Effector memory CD8-positive, alpha-beta T cell (primary cell): Measurements from ENCODE around the gene MYO1C.
A peak's percentile ranks its signal among the peaks of the same experiment; 100 is the strongest.

Experiments used
- ATAC-seq: fragments of 150-1000 bp; cut with Tn5 transposase; replicated peaks from 2 replicates; pipeline ENCODE4 v1.10.0; 2021; ENCODE audit warnings: mild to moderate bottlenecking, moderate library complexity
- DNase-seq, 3 experiments: peaks; one replicate each; pipeline ENCODE4 v3.0.0; 2021
- H3K27ac Mint-ChIP-seq, 2 donors: one replicate each; pipeline ENCODE4 v1.8.0; 2022; ENCODE audit warnings: mild to moderate bottlenecking in 2 of 2, mixed read lengths in 2 of 2, moderate library complexity in 2 of 2
- H3K27me3 Mint-ChIP-seq, 2 donors: one replicate each; pipeline ENCODE4 v1.8.0; 2022; ENCODE audit warnings: mixed read lengths in 2 of 2
- H3K36me3 Mint-ChIP-seq: one replicate; pipeline ENCODE4 v1.8.0; 2022; ENCODE audit warnings: mild to moderate bottlenecking, moderate library complexity, mixed read lengths; ENCODE audit not compliant: insufficient read depth
- H3K4me1 Mint-ChIP-seq, 2 donors: one replicate each; pipeline ENCODE4 v1.8.0; 2022; ENCODE audit warnings: low read depth in 2 of 2, mixed read lengths in 2 of 2
- H3K4me3 Mint-ChIP-seq, 2 donors: one replicate each; pipeline ENCODE4 v1.8.0; 2022; ENCODE audit warnings: mild to moderate bottlenecking in 2 of 2, mixed read lengths in 2 of 2, moderate library complexity in 2 of 2
- H3K9me3 Mint-ChIP-seq, 2 donors: one replicate each; pipeline ENCODE4 v1.8.0; 2022; ENCODE audit warnings: mixed read lengths in 2 of 2

Gene MYO1C

GRCh38 chr17:1471911-1472821, 20.3 kb downstream of the MYO1C start:
- peak overlapping the region in 1 of 2 donors; percentile 47 for H3K27ac Mint-ChIP-seq

GRCh38 chr17:1471490-1471889, 21.0 kb downstream of the MYO1C start:
- no peak for DNase-seq
- H3K36me3 Mint-ChIP-seq = peaks cover 9% of the 10 kb centered on the region
- no peaks in the 10 kb centered on the region for H3K27me3 Mint-ChIP-seq
- H3K27ac Mint-ChIP-seq = no peak overlapping the region
- H3K4me1 Mint-ChIP-seq = peaks cover 4 to 5% of the 10 kb centered on the region in 2 donors
- no peak overlapping the region for H3K4me3 Mint-ChIP-seq
- no peak for ATAC-seq
- H3K9me3 Mint-ChIP-seq = no peaks in the 10 kb centered on the region

More at GRCh38 chr17:1471911-1472821, 20.3 kb downstream of the MYO1C start:
- peaks cover 4 to 5% of the 10 kb centered on the region in 2 donors for H3K4me1 Mint-ChIP-seq
- ATAC-seq (no peak), DNase-seq (no peak)
- peaks cover 6% of the 10 kb centered on the region for H3K36me3 Mint-ChIP-seq
- H3K9me3 Mint-ChIP-seq = no peaks in the 10 kb centered on the region
- H3K27me3 Mint-ChIP-seq = no peaks in the 10 kb centered on the region
- H3K4me3 Mint-ChIP-seq = no peak overlapping the region

- Mint-ChIP-seq H3K4me3 (no peak overlapping the region), H3K27me3 (no peaks in the 10 kb centered on the region)
These were observed 21.6 kb downstream of the MYO1C start for GRCh38 chr17:1470755-1471462.

GRCh38 chr17:1470071-1470754, 22.3 kb downstream of the MYO1C start:
- Mint-ChIP-seq H3K27ac (no peak overlapping the region), H3K4me3 (no peak overlapping the region), H3K9me3 (no peaks in the 10 kb centered on the region), H3K27me3 (no peaks in the 10 kb centered on the region), H3K4me1 (peaks cover 4 to 5% of the 10 kb centered on the region in 2 donors), H3K36me3 (peaks cover 7% of the 10 kb centered on the region)
- DNase-seq (no peak), ATAC-seq (no peak)

More at GRCh38 chr17:1470755-1471462, 21.6 kb downstream of the MYO1C start:
- Mint-ChIP-seq H3K27ac (no peak overlapping the region), H3K9me3 (no peaks in the 10 kb centered on the region), H3K4me1 (peaks cover 4 to 5% of the 10 kb centered on the region in 2 donors), H3K36me3 (peaks cover 10% of the 10 kb centered on the region)
- ATAC-seq (no peak), DNase-seq (no peak)

GRCh38 chr17:1469231-1469852, 23.1 kb downstream of the MYO1C start:
- ATAC-seq = no peak
- no peaks in the 10 kb centered on the region for H3K9me3 Mint-ChIP-seq
- no peak for DNase-seq
- peaks cover 4 to 5% of the 10 kb centered on the region in 2 donors for H3K4me1 Mint-ChIP-seq
- no peaks in the 10 kb centered on the region for H3K27me3 Mint-ChIP-seq
- H3K27ac Mint-ChIP-seq = no peak overlapping the region
- H3K4me3 Mint-ChIP-seq = no peak overlapping the region
- H3K36me3 Mint-ChIP-seq = peaks cover 7% of the 10 kb centered on the region

GRCh38 chr17:1467898-1468492, 24.5 kb downstream of the MYO1C start:
- Mint-ChIP-seq H3K36me3 (peaks cover 11% of the 10 kb centered on the region), H3K9me3 (no peaks in the 10 kb centered on the region), H3K27ac (no peak overlapping the region), H3K4me1 (peaks cover 8% of the 10 kb centered on the region in 2 donors), H3K27me3 (no peaks in the 10 kb centered on the region), H3K4me3 (no peak overlapping the region)
- ATAC-seq (no peak), DNase-seq (no peak)

- no peak for DNase-seq
- H3K9me3 Mint-ChIP-seq = no peaks in the 10 kb centered on the region
- no peak overlapping the region for H3K27ac Mint-ChIP-seq
- H3K4me3 Mint-ChIP-seq = no peak overlapping the region
- peaks cover 16% of the 10 kb centered on the region for H3K36me3 Mint-ChIP-seq
- no peaks in the 10 kb centered on the region for H3K27me3 Mint-ChIP-seq
- peaks cover 13 to 15% of the 10 kb centered on the region in 2 donors for H3K4me1 Mint-ChIP-seq
- no peak for ATAC-seq
These were observed 25.2 kb downstream of the MYO1C start for GRCh38 chr17:1467258-1467657.

GRCh38 chr17:1464186-1464585, 28.3 kb downstream of the MYO1C start:
- no peak overlapping the region for H3K27ac Mint-ChIP-seq
- ATAC-seq (no peak), DNase-seq (no peak)
- H3K27me3 Mint-ChIP-seq = peaks cover 5 to 16% of the 10 kb centered on the region in 2 donors
- H3K9me3 Mint-ChIP-seq = no peaks in the 10 kb centered on the region
- H3K4me1 Mint-ChIP-seq = peaks cover 24 to 25% of the 10 kb centered on the region in 2 donors
- H3K4me3 Mint-ChIP-seq = no peak overlapping the region
- peaks cover 26% of the 10 kb centered on the region for H3K36me3 Mint-ChIP-seq

GRCh38 chr17:1462164-1463112, 30.0 kb downstream of the MYO1C start:
- ATAC-seq (no peak), DNase-seq (no peak)
- Mint-ChIP-seq H3K4me3 (peak overlapping the region; percentile 79 to 81), H3K4me1 (peaks cover 24 to 27% of the 10 kb centered on the region in 2 donors), H3K9me3 (no peaks in the 10 kb centered on the region), H3K27me3 (peaks cover 5 to 16% of the 10 kb centered on the region in 2 donors), H3K36me3 (peaks cover 22% of the 10 kb centered on the region), H3K27ac (peak overlapping the region; percentile 59 to 80)

- Mint-ChIP-seq H3K9me3 (no peaks in the 10 kb centered on the region), H3K4me1 (peaks cover 30 to 31% of the 10 kb centered on the region in 2 donors), H3K27ac (no peak overlapping the region), H3K36me3 (peaks cover 19% of the 10 kb centered on the region), H3K27me3 (peaks cover 5 to 16% of the 10 kb centered on the region in 2 donors), H3K4me3 (no peak overlapping the region)
- DNase-seq = no peak
- ATAC-seq = no peak
These were observed 31.1 kb downstream of the MYO1C start for GRCh38 chr17:1461198-1461944.

- H3K27me3 Mint-ChIP-seq = peaks cover 5 to 16% of the 10 kb centered on the region in 2 donors
- ATAC-seq = no peak
- H3K4me3 Mint-ChIP-seq = no peak overlapping the region
These were observed 32.3 kb downstream of the MYO1C start for GRCh38 chr17:1460233-1460632.

More at GRCh38 chr17:1460233-1460632, 32.3 kb downstream of the MYO1C start:
- H3K9me3 Mint-ChIP-seq = no peaks in the 10 kb centered on the region
- no peak for DNase-seq
- peaks cover 32 to 33% of the 10 kb centered on the region in 2 donors for H3K4me1 Mint-ChIP-seq
- no peak overlapping the region for H3K27ac Mint-ChIP-seq
- peaks cover 23% of the 10 kb centered on the region for H3K36me3 Mint-ChIP-seq
